GM18867 (cell line): Measurements from ENCODE around the gene SHISA2.
"Not testable (repeated sequence)": the region's sequence is repeated elsewhere in the genome, so short reads cannot be mapped to it uniquely, and the experiment has no call there.

Experiments used
- ATAC-seq: cut with Tn5 transposase; IDR thresholded peaks from one replicate; pipeline ENCODE4 v1.9.1; 2021; ENCODE audit warnings: mild to moderate bottlenecking, moderate library complexity; ENCODE audit not compliant: unreplicated experiment

Gene SHISA2

DNA sequence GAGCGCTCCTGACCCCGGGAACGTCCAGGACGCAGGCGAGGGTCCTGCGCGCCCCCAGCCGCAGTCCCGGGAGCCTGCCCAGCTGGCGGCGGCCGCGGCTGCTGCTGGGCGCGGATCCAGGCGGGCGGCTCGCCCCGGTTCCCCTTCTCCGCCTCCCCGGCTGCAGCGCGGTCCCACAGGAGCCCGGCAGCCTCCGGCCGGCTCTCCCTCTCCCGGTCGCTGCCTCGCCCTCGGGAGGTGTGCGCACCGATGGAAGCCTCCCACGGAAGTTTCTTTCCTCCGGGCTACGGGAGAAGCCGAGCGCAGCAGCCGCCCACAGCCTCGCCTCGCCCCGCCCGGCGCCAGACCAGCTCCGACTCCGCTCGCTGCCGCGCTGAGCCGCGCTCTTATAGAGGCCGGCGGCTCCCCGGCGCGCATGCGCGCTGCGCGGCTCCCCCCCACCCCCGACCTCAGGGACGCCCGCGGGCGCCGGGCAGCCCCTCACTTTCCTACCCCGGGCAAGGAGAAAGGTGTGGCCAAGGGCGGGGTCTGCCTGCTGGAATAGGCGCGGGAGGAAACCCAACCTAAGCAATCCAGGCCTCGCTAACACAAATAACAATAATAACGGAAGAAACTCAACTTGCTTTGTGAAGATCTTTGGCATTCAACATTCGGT is at the start of gene SHISA2:
SHISA2 (minus strand) TSS at position 360 of the 655 bp plus-strand sequence. CDS start 1,041 bp downstream, outside the sequence.
- ATAC-seq: no peak

DNA sequence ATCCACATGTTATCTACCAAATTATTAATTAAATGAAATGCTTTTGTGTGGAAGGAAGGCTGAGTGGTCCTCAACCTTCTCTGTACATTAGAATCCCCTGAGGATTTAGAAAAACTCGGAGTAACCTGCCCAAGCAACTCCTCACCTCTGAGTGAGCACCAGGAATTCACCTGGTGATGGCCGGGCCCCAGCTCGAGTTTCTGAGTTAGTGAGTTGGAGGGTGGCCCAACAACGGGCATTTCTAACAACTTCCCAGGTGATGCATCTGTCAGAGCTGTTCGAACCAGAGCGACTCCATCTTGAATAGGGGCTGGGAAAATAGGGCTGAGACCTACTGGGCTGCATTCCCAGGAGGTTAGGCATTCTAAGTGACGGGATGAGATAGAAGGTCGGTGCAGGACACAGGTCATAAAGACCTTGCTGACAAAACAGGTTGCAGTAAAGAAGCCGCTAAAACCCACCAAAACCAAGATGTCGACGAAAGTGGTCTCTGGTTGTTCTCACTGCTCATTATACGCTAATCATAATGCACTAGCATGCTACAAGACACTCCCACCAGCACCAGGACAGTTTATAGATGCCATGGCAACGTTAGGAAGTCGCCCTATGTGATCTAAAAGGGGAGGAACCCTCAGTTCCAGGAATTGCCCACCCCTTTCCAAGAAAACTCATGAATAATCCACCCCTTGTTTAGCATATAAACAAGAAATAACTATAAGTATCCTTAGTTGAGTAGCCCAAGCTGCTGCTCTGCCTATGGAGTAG is 44.2 kb upstream of the SHISA2 start:
- no peak for ATAC-seq

DNA sequence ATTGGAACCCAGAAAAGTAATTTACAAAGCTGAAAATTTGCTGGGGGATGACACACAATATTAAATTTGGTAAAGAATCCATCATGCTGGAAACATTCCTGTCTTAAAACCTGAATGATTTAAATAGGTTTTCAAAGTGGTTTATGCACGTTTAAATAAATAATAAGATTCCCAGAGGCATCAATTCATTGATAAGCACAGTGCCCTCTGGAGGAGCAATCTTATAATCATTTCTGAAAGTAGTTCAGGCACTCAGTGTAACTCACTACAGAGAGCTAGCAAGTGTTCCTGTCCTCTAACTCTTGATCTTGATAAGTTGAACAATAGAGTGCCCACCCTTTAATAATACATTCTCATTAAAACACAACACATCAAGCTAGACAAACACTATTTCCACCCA is 43.5 kb upstream of the SHISA2 start:
- no peak for ATAC-seq

DNA sequence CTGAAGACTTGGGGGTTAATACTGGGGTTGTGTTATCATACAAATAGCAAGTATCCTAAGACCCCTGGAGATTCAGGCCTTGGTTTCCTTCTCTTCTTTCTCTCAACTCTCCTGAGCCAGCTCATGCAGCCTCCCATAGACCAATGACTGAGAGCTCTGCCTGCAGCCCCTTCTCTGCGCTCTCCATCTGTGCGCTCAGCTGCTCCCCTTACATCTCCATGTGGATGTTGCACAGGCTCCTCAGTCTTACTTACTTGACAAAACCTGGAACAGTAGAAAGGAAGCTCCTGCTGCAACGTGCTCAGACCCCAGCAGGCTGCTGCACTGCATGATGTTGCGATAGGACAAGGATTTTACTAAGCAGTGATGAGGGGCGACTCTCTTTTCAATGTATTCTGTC is 25.0 kb upstream of the SHISA2 start:
- not testable (repeated sequence) for ATAC-seq

DNA sequence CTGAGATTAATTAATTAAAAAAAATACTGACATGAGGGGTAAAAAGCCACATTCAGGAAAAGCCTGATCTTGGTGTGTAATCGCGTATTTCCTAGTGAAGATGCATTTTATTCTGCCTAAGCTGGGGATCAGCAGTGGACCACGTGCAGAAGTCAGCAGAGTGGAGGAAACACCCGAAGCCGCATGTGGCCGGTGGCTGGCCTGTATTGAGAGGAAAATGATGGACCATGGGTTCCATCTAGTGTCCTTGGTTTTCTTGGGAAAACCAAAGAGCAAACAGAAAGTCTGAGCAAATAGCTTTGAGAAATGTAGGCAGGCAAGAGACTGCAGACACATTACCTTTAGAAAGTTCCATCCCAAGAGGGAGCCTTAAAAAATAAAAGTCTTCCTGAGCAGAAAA is 23.7 kb upstream of the SHISA2 start:
- no peak for ATAC-seq

DNA sequence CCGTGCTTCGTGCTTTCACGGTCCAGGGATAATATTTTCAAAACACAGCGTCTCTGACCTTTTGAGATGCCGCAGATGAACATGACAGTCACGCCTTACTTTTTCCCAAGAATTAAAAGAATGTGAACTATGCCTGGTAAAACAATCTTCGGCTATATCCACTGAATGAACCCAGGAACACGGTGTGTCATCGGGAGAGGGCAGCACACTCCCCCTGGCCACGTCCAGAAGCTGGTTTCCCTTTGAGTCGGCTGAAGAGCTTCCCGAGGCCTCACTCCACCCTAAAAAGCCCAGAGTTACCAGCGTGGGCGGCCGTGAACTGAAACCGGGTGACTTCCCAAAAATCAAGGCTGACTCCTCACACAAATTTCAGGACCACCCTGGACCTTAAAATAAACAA is 22.9 kb upstream of the SHISA2 start:
- no peak for ATAC-seq

DNA sequence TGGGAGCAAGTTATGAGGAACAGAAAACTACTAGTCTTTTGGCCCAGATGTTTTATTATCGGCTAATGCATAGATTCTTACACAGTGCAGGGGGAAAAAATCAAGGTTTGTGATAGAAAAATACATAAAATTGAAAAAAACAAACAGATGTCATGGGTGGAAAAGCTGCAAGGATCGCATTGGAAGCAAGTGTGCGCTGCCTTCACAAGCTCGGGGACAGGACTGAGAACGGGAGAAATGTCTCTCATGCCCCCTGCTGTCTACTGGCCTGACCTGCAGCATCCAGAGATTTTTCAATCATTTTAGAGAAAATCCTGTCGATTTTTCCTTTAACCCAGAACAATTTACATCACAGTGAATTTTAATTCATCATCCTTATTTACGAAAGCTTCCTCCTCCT is 20.5 kb upstream of the SHISA2 start:
- peak; percentile 66 for ATAC-seq

DNA sequence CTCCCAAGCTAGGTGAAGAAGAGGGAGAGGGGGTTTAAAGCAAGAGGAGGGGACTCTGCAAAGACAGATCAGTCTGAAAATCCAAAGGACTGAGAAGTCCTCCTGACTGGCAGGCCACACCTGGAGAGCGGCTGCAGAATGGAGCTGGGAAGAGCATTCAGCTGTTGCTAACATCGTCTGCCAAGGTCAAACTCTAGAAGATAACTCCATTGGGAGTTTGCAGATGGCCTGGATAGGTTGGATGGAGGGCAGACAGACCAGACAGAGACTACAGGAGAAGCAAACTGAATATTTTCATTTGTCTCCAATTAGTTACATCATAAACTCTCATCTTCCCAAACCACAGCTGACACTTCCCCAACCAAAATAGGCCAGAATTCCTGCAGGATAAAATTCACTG is 19.9 kb upstream of the SHISA2 start:
- ATAC-seq: no peak

DNA sequence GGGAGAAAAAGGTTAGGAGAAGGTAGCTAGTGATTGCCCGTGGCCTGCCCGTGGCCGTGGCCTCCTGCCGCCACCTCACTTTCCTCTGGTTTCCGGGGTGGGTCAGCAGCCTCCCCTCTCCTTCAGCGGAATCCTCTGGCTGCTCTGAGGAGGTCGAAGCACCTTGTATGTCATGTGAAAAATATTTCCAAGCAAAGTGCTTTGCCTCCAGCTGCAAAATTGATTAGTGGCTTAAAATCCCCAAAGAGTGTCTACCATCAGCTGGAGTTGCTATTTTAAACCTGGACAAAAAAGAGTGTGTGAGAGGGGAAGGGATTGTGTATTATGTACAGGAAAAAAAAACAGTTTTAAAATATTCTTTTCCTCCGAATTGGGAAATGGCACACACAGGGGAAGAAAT is 17.8 kb upstream of the SHISA2 start:
- ATAC-seq: not testable (repeated sequence)

DNA sequence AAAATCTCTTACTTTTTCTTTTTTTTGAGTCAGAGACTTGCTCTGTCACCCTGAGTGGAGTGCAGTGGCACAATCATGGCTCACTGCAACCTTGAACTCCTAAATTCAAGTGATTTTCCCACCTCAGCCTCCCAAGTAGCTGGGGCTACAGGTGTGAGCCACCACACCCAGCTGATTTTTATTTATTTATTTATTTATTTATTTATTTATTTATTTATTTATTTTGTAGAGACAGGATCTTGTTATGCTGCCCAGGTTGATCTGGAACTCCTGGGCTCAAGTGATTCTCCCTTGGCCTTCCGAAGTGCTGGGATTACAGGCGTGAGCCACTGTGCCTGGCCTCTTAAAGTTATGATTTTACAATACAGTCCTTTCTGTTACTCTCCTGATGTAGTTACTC is 16.6 kb upstream of the SHISA2 start:
- ATAC-seq: not testable (repeated sequence)

DNA sequence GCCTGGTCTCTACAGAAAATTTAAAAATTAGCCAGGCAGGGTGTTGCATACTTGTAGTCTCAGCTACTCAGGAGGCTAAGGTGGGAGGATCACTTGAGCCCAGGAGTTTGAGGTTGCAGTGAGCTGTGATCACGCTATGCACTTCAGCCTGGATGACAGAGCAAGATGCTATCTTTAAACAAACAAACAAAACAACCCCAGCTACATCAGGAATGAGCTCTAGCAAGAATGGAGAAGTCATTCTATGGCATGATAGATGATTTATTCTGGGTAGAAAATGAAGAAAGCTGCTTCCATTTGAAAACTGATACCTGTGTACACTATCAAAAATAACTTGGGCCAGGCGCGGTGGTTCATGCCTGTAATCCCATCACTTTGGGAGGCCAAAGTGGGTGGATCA is 15.8 kb upstream of the SHISA2 start:
- no peak for ATAC-seq

DNA sequence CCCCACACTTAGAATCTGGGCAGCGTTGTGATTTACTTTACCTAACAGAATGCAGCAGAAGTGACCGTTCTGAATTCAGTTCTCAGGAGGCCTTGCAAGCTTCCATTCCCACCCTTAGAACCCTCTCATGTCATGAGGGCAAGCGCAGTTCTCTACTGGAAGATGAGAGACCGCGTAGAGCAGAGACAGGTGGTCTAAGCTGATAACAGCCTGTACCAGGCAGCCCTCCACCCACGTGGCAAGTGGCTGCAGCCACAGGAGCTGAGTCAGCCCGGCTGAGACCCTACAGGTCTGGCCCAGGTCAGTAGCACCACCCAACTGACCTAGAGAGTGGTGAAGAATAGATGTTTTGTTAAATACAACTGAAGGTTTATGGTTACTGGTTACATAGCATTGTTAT is 14.7 kb upstream of the SHISA2 start:
- ATAC-seq: not testable (repeated sequence)

DNA sequence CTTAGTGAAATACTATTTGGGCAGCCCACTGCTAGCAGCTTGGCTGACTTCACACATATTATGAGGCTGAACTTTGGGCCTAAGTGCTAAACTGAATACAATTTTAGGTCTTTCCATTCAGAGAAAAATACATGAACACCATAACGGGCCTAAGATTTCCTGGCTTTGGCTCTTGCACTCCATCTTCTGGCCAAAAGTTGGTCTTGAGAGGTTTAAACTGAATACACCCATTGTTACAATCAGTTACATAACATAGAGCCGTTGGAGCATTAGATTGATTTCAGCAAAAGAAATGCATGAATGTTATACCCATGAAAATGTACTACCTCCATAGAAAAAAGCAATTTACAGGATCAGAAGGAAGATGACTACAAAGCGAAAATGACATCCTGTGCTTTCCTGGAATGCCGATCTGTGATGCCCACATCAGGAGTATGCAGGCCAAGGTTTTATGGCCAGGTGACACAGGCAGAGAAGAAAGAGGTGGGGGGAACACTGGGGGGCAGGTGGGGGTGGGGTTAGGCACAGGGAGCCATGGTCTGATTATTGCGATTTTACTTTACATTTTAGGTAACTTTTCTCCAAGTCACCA is 11.1 kb upstream of the SHISA2 start:
- ATAC-seq: no peak

DNA sequence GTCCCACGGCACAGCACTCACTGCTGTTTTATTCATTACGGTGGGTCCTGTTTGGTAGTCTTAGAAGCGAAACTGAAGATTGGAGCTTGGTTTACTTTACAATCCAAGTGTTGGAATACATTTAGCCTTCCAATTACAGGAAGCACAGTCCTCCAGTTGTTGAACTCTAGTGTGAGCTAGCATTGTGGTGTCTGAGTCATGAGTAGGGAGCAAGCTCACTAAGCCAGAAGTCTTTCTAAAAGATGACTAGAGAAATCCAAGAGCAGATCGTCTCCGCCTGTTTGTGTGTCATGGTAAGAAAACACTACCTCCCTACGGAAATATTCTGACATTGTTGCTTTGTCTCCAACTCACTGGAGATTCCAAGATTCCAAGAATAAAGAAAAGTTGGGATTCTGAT is 10.1 kb upstream of the SHISA2 start:
- no peak for ATAC-seq

DNA sequence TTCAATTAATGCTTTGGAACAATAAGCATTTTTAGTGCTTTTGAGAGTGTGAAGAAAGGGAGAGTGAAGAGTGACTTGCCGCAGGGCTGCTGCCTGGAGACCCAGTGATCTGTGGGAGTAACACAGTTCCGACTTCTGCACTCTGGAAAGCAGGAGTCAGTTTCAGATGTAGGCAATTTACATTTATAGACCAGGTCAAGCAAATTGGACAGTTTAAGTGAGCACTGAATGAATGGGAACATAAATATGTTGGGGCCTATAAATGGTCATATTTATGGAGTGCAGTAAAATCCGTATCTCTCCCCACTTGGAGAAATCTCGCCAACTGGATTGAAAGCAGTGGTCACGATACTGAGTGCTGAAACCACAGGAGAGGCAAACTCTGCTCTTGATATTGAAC is 9.4 kb upstream of the SHISA2 start:
- no peak for ATAC-seq

DNA sequence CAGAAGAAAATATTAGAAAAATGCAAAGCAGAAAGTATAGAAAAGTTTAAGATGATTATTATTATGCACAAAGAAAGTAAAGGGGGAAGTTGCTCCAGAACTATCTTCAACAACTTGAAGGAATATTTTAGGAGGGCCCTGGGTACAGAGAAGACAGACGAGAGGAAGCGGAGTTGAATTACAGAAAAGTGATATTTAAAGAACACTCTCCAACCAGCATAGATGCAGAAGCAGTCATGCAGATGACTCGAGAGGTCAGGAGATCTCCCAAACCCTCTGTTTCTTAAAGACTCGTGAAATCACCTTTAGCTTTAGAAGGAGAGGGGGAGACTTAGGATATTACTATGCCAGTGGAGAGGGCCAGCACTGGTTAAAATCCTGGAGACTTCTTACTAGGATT is 8.5 kb upstream of the SHISA2 start:
- no peak for ATAC-seq

DNA sequence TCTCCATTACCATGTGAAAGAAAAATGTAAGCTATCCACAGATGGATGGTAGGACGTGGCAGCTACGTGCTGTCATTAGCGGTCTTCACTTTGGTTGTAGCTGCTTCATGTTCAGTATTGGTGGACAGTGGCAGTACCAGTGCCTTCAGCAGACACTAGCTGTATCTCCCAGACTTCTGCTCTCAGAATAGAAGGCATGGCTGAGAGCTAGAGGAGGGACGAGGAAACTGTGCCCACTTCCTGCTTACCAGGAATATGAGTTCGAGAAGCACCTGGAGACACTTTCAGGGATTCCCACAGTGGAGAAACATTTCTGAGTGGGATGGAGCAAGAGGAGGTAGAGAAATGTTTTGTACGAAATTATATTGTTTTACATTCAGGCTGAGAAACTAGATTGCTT is 6.9 kb upstream of the SHISA2 start:
- no peak for ATAC-seq

DNA sequence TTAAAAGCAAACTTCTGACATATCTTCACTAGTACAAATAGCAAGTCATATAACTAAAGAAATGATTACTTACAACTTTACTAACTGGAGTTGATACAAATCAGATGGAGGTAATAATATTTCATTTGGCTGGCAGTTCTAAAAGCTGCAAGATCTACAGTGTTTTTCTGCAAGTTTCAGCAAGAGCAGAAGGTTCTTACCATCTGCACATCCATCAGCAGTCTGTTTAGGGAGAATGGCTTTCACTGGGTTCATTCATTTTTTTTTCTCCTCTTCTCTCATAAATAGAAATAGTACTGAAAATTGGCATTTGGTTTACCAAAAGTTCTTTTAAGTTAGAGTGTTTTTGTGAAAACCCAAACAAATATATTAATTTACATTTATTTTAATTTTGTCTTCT is 3.1 kb upstream of the SHISA2 start:
- no peak for ATAC-seq

DNA sequence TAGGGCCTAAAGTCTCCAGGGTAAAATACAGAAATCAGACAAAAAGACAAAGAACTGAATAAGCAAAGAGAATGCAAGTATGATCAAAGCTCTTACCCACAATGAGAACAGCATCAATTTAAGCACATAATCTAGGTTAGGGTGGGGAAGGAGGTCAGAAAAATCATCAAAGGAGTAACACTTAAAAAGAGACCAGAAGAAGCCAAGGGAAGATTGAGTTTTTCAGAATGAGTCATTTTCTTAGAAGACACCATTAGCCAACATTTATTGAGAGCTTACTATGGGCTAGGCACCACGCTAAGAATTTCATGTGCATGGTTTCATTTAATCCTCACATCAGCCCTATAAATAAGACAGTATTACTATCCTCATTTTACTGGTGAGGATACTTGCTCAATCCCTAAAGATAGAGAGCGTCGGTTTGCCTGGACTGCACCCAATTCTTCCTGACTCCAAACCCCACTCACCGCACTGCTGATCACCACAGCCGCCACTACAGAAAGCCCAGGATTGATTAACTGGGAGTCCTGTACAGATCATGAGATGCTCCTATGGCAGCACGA is 1.7 kb upstream of the SHISA2 start:
- no peak for ATAC-seq

DNA sequence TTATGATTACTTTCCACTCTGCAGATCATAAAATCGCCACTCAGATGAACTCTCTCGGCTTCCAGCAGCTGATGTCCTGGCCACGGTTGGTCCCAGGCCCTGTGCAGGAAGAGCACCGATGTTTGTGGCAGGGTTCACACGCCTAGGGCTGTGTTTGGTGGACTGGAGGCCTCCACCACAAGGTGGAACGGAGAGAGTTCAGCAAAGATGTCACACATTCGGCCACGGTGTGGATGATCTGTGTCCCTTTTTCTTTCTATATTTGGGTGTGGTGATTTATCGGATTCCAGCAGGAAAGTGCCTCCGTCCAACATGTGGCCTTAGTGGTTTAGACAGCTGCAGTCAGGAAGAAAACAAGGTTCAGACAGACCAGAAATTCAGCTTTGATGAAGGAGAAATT is 521 bp upstream of the SHISA2 start:
- no peak for ATAC-seq

DNA sequence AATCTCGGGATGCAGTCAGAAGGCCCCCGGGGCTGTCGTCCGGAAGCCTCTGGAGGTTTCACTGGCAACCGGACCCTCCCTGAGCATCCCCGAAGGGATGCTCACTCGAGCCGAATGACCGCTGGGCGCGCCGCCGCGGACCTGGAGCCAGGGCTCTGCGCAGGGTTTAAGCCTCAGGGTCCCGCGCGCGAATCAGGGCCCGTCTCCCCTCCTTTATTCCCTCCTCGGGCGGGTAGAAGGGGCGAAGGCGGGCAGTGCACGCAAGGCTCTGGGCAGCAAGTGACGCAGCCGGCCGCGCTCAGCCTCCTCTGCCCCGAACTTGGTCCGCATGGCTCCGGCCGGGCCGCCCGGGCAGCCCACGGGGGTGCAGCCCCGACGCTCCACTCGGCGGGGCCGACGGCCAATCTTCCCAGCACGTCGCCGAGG is 572 bp downstream of the SHISA2 start:
- no peak for ATAC-seq
